Measurements from ENCODE around the gene PAPOLA.

- TF ChIP-seq POLR2AphosphoS5 (IDR thresholded peaks at IDR 0.05) (no peak), CTCF (IDR thresholded peaks at IDR 0.05) (no peak)
These were observed 6.7 kb downstream of the PAPOLA start for GRCh38 chr14:96508900-96509299.

All from esophagus muscularis mucosa (tissue), 3 donors.